NCI-H187 (cell line): ENCODE data around the gene GPR162.

Experiments used
- DNase-seq, 2 experiments: peaks; one replicate each; lab custom pipeline; 2025; lab: John Stamatoyannopoulos, UW

Gene GPR162

DNA sequence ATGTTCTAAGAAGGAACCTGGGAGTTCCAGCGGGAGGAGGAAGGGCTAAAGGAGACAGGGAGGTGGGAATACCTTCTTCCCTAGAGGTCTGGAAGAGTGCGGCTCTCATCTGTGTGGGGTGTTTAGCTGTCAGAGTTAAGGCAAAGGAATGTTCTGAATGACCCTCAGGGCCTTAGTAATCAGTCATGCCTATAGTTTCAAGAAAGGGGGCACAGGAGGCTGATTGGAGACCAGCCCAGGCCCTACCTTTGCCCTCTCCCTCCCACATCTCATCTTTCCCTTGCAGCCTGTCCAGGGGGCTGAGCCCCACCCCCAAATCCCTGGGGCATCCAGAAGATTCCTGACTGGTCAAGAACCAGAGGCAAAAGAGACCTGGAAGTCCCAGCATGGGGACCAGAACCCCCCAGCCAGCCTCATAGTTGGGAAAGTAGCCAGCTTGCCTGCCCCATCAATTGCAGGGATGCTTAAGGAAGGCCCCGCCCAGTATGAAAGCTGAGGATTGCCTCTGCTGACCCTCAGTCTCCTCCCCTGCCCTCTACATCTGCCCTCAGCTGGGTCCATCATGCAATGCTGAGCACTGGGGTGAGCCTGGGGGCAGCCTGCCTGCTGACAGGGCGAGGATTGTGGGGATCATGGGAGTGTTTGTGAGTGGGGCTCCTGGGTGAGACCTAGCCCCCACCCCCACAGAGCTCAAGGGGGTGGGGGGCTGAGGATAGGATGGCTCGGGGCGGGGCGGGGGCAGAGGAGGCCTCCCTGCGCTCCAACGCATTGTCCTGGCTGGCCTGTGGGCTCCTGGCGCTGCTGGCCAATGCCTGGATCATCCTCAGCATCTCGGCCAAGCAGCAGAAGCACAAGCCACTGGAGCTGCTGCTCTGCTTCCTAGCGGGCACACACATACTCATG lies 1.8 kb downstream of the GPR162 start:
- no peak for DNase-seq

DNA sequence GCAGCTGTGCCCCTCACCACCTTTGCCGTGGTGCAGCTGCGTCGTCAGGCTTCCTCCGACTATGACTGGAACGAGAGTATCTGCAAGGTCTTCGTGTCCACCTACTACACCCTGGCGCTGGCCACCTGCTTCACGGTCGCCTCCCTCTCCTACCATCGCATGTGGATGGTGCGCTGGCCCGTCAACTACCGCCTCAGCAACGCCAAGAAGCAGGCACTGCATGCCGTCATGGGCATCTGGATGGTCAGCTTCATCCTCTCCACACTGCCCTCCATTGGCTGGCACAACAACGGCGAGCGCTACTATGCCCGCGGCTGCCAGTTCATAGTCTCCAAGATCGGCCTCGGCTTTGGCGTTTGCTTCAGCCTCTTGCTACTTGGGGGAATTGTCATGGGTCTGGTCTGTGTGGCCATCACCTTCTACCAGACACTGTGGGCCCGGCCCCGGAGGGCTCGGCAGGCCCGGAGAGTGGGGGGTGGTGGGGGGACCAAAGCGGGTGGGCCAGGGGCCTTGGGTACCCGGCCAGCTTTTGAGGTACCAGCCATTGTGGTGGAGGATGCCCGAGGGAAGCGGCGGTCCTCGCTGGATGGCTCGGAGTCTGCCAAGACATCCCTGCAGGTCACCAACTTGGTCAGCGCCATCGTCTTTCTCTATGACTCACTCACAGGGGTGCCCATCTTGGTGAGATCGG lies 2.6 kb downstream of the GPR162 start:
- no peak for DNase-seq

DNA sequence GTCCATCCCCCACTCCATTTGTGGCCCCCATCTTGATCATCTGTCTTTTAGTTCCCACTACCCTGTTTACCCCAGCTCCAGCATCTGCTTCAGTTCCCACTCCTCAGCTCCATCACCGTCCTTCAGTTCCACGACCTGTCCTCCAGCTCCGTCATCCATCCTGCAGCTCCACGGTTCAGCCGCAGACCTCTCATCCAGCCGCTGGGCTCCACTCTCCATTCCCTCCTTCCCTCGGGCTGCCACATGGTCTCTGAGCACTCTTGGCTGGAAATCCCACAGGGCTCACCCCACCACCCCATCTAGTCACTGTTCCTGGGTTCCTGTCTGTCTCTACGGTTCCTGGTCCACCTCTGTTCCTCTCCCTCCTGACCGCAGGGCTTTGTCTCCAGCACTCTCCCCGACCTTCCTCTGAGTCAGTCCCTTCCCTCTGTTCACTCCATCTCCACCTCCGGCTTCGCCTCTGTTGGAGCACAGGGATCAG lies 3.3 kb downstream of the GPR162 start:
- no peak for DNase-seq

DNA sequence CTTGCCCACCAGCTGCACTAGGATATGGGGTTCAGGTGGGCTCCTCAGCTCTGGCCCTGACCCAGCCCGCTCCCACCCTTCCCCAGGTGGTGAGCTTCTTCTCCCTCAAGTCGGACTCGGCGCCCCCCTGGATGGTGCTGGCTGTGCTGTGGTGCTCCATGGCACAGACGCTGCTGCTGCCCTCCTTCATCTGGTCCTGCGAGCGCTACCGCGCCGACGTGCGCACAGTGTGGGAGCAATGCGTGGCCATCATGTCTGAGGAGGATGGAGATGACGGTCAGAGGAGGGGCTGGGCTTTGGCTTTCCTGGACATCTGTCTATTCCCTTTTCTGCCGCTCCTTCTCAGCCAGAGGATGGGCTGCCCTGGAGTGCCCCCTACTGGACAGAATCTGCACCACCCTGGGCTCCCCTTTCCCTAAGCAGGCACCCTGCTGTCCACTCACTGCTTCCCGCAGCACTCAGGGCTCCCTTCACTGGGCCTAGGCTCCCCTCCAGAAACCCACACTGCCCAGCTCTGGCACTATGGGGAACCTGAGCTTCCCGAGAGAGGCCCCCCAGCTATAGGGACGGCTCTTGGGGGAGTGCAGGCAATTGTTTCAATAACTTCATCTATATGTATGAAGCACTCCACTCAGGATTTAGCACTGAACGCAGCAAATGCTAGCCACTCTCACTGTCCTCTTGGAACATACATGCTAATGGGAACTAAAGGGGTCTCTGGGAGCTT lies 3.9 kb downstream of the GPR162 start:
- peak; percentile 57 to 68 for DNase-seq

DNA sequence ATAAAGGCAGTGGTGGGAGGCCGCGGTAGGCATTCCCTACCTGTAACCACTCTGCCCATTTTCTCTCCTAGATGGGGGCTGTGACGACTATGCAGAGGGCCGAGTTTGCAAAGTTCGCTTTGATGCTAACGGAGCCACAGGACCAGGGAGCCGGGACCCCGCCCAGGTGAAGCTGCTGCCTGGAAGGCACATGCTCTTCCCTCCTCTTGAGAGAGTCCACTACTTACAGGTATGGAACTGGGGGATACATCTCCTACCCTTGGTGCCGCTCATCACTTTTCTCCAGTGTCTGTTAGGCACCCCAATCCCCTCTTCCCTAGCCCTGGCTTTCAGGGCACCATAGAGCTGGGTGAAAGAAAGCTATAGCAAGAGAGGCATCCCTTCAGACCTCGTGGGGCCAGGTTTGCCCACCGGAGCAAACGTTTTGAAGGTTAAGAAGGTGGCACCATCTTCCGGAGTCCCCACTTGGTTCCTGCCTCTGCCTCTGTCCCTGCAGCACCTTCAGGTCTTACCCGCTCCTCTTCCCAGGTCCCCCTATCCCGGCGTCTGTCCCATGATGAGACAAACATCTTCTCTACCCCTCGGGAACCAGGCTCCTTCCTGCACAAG lies 4.6 kb downstream of the GPR162 start:
- no peak for DNase-seq

DNA sequence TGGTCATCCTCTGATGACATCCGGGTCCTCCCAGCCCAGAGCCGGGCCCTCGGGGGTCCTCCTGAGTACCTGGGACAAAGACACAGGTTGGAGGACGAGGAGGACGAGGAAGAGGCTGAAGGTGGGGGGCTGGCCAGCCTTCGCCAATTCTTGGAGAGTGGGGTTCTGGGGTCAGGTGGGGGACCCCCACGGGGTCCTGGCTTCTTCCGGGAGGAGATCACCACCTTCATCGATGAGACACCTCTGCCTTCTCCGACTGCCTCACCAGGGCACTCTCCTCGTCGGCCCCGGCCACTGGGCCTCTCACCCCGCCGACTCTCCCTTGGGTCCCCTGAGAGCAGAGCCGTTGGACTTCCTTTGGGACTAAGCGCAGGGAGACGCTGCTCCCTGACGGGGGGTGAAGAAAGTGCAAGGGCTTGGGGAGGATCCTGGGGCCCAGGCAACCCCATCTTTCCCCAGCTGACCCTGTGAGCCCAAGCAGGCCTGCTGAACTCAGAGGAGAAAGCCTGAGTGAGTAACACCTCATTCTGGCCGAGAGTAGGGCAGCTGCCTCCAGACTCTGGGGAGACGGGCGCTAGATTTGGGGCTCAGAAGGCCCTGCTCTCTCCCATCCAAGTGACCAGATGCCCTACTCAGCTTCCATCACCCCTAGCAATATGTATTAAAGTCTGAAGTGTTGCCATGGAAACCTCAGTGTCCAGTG lies 5.3 kb downstream of the GPR162 start:
- DNase-seq: no peak

DNA sequence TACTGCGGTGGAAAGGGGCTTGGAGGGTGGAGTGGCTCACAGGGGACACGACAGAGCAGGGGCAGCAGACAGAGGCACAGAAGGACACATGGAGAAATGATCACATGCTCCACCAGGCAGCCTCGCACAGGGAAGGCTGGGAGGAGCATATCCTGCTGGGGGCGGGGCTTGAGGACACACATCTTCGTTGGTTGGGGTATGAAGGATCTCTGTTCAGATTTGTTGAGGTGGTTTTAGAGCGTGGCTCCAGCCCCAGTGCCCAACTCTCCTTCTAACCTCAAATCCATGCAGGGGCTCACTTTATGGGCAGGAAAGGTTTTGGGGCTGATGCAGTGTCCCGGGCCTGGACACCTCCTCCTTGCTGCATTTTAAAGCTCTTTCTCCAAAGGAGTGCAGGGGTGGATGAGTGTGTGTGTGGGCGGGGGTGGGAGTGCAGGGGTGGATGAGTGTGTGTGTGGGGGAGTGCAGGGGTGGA lies 5.9 kb downstream of the GPR162 start:
- peak; percentile 78 to 85 for DNase-seq

DNA sequence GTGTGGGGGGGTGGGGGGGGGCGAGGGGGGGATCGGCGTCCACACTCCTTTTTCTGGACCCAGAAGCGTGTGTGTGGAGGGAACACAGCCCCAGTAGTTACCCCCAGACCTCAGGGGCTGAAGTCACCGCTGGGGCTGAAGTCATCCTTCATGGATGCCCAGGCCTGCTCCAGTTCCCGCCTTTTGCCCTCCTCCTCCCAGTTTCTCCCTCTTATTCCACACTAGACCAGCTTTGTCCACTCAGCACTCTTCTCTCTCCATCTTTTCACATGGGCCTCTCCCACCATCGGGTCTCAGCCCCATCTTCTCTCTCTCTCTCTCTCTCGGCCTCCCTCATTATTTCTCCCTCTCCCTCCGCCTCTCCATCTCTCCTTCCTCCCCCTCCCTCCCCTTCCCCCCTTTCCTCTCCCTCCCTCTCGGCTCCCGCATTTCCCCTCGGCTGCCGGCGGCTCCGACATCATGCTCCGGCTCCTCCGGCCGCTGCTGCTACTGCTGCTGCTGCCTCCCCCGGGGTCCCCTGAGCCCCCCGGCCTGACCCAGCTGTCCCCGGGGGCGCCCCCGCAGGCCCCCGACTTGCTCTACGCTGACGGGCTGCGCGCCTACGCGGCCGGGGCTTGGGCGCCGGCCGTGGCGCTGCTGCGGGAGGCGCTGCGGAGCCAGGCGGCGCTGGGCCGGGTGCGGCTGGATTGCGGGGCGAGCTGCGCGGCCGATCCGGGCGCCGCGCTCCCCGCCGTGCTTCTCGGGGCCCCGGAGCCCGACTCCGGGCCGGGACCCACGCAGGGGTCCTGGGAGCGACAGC lies 6.6 kb downstream of the GPR162 start, which contains the start of gene P3H3:
Gene P3H3, plus strand, starts transcription at position 426 of the 799 bp plus-strand sequence. Its CDS starts 34 bp downstream, at position 460.
- peak in 1 of 2 experiments; percentile 29 for DNase-seq

DNA sequence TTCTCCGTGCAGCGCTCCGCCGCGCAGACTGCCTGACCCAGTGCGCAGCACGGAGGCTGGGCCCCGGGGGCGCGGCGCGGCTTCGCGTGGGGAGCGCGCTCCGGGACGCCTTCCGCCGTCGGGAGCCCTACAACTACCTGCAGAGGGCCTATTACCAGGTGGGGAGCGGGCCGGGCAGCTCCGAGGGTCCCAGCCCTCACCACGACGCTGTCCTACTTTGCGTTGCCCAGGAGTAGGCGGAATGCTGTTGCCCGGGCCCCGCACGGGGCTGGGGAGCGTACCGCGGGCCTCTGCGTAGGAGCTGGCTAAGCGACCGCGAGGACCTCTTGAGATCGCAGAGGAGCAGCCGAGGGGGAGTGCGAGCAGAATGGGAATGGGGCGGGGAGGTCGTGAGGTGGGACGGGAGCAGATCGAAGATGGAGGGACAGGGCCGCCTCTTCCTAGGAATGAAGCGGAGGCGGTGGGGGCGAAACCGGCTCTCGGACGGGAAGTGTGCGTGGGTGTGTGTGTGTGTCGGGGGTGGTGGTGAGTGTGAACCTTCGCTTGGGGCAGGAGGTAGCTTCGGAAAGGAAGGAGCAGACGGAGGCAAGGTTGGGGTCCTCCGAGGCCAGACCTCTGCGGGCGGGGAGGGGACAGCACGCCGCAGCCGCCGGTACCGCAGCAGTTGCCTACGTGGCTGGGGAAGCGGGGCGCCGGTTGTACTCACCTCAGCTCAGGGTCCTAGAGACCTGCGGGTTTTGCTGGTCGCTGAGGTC lies 7.3 kb downstream of the GPR162 start:
- DNase-seq: no peak

DNA sequence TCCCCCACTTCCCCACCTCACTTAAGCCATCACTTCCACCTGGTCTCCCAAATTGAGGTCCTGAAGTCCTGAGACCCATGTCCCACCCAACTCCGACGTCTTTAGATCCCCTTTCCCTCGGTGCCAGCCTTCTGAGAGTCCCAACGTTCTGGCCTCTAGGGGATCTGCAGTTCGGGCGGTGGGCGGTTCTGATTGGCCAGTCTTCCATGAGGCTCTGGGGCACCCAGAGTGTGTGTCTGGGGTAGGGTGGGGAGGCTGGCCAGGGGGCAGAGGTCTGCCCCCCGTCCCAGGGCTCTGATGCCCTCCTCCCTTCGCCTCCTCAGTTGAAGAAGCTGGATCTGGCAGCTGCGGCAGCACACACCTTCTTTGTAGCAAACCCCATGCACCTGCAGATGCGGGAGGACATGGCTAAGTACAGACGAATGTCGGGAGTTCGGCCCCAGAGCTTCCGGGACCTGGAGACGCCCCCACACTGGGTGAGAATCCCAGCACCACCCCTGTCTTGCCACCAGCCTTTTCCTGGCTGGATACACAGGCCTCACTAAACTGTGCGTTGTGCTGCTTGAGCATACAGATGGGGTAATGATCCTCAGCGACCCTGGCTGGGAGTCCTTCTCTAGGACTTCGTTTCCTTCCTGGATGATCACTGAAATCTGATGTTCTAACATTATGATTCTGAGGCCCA lies 8.1 kb downstream of the GPR162 start:
- DNase-seq: no peak

DNA sequence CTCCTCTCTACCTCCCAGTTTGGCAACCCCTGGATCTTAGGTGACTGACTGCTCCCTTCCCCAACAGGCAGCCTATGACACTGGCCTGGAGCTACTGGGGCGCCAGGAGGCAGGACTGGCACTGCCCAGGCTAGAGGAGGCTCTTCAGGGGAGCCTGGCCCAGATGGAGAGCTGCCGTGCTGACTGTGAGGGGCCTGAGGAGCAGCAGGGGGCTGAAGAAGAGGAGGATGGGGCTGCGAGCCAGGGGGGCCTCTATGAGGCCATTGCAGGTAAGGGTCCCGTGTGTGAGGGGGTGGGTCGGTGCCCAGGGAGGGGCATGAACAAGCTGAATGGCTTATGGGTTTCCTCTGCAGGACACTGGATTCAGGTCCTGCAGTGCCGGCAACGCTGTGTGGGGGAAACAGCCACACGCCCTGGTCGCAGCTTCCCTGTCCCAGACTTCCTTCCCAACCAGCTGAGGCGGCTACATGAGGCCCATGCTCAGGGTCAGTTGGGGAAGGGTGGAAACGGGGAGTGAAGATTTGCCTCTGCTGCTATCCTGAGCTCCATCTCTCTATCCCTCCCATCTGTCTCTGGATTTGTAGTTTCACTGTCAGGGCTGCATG lies 8.8 kb downstream of the GPR162 start:
- DNase-seq: no peak

DNA sequence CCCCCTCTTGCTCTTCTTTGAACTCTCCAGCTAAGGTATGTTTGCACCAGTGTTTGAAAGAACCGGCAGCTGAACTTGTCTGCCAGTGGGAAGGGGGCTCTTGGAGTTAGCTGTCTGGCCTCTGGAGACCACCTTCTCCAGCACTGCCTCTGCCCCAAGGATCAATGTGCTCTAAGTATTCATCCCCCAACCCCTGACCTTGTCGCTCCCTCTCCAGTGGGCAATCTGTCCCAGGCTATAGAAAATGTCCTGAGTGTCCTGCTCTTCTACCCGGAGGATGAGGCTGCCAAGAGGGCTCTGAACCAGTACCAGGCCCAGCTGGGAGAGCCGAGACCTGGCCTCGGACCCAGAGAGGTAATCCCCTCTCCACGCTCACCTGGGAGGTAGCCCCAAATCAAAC lies 9.4 kb downstream of the GPR162 start:
- DNase-seq: no peak

DNA sequence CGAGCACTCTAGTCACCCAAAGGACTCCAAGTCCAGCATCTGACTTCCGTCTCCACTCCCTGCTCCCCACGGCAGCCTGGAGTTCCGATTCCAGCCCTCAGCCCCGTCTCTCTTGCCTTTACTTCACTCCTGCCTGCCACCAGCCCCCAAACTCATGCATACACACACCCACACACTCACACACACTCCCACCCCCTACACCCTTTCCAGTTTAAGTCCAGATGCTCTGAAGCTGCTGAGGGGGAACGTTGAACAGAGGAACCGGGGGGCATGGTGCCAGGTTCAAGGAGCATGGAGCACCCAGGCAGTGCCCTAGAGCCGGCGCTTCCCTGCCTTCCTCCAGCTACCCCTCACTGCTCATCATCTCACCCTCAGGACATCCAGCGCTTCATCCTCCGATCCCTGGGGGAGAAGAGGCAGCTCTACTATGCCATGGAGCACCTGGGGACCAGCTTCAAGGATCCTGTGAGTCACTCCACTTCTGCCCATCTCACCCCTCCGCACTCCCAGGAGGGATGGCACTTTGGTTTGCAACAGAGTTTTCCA lies 9.9 kb downstream of the GPR162 start:
- DNase-seq: no peak

DNA sequence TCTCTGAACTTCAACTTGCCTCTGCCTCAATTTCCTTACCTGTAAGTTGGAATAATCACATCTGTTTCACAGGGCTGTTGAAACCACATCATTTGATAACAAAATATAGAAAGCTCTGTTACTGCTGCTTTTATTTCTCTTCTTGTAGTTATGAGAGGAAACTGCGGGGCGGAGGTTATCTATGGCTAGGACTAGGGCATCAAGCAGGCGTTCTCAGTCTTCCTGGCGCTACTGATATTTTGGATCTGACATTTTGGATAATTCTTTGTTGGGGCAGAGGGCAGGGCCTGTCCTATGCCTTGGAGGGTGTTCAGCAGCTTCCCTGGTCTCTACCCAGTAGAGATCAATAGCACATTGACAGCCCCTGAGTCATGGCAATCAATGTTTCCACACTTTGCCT lies 10.5 kb downstream of the GPR162 start:
- no peak for DNase-seq

DNA sequence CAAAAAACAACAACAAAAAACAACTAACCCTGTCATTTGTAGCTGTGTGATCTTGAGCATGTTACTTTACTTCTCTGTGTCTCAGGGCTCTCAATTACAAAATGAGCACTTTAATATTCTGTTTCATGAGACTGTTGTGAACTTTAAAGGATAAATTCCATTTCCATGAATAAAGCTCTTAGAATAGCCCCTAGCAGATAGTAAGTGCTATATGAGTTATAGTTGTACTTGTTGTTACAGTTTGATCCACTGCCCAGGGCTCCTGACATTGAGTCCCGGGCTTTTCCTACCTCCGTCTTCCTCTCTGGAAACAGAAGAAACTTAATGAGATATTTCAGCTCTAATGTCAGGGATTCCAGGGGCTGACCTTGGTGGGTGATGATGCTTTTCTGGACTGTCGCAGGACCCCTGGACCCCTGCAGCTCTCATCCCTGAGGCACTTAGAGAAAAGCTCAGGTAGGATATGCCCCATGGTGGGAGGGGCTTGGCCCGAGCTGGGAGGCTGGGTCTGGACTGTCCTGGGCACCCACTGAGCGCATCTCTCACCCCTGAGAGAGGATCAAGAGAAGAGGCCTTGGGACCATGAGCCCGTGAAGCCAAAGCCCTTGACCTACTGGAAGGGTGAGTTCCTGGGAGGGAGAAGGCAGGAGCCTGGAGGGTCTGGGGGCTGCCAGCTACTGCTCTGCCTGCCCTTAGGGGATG lies 11.7 kb downstream of the GPR162 start:
- no peak for DNase-seq

DNA sequence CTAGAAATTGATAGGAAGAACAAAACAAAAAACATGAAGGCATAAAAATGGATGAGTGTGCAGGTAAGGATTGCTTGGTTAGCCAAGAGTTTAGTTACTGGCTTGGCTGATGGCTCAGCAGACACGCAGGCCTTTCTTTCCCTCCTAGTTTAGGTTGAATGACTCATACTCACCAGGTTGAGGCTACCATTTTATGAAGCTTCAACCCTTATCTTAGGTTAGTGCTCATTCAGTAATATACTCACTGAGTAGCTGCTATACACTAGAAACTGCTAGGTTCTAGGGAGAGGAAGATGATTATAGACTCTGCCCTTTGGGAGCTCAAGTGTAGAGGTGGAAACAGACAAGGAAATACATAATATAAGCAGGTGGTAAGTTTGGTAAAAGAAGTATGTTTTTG lies 12.6 kb downstream of the GPR162 start:
- no peak for DNase-seq

DNA sequence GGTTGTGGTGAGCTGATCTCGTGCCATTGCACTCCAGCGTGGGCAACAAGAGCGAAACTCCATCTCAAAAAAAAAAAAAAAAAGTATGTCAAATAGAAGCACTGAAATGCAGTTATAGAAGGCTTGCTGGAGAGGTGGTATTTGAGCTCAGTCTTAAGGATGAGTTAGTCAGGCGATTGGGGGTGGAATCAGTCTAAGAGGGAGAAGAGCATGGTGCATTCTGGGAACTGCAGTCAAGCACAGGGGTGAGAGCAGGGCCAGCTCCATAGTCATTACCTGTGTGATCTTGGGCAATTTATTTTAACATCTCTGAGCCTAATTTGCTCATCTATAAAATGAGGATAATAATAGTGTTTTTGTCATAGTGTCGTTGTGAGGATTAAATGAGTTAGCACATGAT lies 13.3 kb downstream of the GPR162 start:
- DNase-seq: no peak

DNA sequence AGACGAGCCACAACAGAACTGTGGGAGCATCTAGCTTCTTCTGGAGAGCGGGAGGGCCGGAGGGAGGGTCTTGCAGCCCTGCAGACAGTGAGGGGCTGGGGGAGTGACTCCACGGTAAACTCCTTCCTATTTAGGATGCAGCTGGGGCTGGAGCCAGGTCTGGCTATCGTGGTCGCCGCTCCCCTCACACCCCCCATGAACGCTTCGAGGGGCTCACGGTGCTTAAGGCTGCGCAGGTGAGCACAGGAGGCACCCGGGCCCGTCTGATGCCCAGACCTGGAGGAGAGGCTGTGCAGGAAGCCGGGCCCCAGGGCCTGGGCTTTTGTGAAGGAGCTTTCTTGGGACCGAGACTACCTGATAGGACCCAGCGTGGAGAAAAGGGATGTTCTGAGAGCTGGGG lies 15.2 kb downstream of the GPR162 start:
- no peak for DNase-seq
